ENCODE measurements around the gene P4HA2.
A peak's percentile ranks its signal among the peaks of the same experiment; 100 is the strongest.

Gene P4HA2

GRCh38 chr5:132228241-132229035 lies 785 bp upstream of the P4HA2 start:
- H3K4me1 ChIP-seq (ENCODE audit: control insufficient read depth in 1 of 2, insufficient read depth in 1 of 2, low read depth in 1 of 2, low read length in 1 of 2) = peaks cover 8 to 14% of the 10 kb centered on the region in 2 experiments
- no peaks in the 10 kb centered on the region for H3K9me3 ChIP-seq
- TF ChIP-seq, protein P1, sequence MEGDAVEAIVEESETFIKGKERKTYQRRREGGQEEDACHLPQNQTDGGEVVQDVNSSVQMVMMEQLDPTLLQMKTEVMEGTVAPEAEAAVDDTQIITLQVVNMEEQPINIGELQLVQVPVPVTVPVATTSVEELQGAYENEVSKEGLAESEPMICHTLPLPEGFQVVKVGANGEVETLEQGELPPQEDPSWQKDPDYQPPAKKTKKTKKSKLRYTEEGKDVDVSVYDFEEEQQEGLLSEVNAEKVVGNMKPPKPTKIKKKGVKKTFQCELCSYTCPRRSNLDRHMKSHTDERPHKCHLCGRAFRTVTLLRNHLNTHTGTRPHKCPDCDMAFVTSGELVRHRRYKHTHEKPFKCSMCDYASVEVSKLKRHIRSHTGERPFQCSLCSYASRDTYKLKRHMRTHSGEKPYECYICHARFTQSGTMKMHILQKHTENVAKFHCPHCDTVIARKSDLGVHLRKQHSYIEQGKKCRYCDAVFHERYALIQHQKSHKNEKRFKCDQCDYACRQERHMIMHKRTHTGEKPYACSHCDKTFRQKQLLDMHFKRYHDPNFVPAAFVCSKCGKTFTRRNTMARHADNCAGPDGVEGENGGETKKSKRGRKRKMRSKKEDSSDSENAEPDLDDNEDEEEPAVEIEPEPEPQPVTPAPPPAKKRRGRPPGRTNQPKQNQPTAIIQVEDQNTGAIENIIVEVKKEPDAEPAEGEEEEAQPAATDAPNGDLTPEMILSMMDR (IDR thresholded peaks at IDR 0.05) = no peak
- no peaks in the 10 kb centered on the region for H3K36me3 ChIP-seq
- H3K27ac ChIP-seq = no peak overlapping the region
- peaks cover 56% of the 10 kb centered on the region for H3K27me3 ChIP-seq
- H3K4me3 ChIP-seq (ENCODE audit: low read depth in 1 of 2, low read length in 1 of 2) = peak overlapping the region; percentile 52 to 71

DNA sequence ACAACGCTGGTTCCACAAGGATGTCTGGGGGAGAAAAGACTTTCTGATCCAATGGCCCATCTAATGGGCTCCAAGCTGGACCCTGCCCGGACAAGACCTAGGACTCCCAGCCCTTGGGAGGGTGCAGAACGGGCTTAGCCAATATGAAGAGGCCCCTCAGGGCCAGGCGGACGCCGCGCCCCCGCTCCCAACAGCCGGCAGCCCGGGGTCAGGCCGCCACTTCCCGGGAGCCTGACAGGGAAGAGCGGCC lies 493 bp downstream of the P4HA2 start:
- Histone ChIP-seq H3K9me3 (no peaks in the 10 kb centered on the region), H3K4me1 (ENCODE audit: control insufficient read depth in 1 of 2, insufficient read depth in 1 of 2, low read depth in 1 of 2, low read length in 1 of 2) (peaks cover 8 to 14% of the 10 kb centered on the region in 2 experiments), H3K27me3 (peaks cover 56% of the 10 kb centered on the region), H3K4me3 (ENCODE audit: low read depth in 1 of 2, low read length in 1 of 2) (peak overlapping the region; percentile 52 to 71), H3K27ac (no peak overlapping the region), H3K36me3 (no peaks in the 10 kb centered on the region)
- TF ChIP-seq, protein P1 (IDR thresholded peaks at IDR 0.05) = no peak

DNA sequence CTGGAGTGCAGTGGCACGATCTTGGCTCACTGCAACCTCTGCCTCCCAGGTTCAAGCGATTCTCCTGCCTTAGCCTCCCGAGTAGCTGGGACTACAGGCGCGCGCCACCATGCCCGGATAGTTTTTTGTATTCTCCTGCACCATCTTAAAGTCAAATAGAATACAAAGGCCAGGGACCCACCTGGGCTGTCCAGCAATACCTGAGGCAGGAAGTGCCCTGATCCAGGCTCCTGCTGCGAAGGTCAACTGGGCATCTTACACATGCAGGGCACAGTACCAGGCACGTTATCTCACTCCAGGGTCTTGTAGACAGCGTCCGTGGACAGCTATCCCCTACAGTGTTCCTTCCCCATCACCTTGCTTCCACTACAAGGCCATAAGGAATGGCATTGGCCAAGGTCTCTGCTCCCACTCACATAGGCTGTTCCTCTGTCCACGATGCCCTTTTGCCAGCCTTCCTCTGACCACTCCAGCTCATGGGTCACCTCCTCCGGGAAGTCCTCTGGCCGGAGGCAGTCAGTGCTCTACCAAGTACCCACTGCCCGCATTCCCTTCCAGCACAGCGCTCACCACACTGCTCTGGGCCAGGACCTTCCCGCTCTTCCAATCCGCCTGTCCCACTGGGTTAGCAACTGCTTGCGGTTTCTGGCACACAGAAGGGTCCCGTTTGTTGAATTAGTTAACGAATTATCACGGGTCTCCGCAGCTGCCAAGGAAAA lies 978 bp downstream of the P4HA2 start:
- Histone ChIP-seq H3K4me3 (ENCODE audit: low read depth in 1 of 2, low read length in 1 of 2) (peak overlapping the region; percentile 52 to 71), H3K27ac (no peak overlapping the region), H3K27me3 (peaks cover 56% of the 10 kb centered on the region), H3K4me1 (ENCODE audit: control insufficient read depth in 1 of 2, insufficient read depth in 1 of 2, low read depth in 1 of 2, low read length in 1 of 2) (peaks cover 8 to 14% of the 10 kb centered on the region in 2 experiments), H3K9me3 (no peaks in the 10 kb centered on the region), H3K36me3 (no peaks in the 10 kb centered on the region)
- TF ChIP-seq, protein P1 (IDR thresholded peaks at IDR 0.05) = no peak

DNA sequence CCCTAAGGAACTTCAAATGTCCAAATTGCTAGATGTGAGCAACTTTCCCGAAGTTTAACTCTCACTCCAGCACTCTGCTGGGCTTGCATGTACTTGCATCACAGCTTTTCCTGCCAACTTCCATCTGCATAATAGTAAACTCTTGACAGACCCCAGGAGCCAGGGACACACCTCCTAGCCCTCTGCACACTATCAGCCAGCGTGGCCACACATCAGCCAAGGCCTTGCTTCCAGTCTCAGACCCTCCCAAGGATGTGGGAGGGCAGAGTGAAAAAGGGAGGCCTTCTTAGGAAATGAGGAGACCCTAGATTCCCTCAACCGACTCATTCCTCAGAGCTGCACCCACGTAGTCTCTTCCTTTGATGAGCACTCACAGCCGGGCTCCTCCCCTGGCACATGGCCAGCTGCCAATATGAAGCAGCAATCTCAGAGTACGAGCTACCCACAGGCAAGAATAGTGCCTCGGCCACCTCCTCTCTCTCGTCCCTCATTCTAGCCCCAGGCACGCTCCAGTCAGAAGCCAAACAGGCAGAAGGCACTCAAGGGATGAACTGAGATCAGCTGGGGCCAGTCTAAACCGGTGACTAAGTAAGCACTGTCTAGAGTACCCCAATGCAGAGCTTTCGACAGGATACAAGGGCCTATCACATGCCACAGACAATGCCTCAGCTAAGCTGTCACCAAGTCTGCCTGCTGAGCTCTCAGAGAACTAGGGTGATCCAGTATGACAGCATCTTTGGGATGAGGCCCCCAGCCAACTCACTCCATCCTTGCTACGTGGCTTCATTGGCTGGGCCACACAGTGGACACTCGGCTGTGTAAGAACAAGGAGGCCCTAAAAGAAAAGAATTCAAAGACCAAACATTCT lies 2.3 kb downstream of the P4HA2 start:
- TF ChIP-seq, protein P1 (IDR thresholded peaks at IDR 0.05) = no peak
- Histone ChIP-seq H3K4me3 (ENCODE audit: low read depth in 1 of 2, low read length in 1 of 2) (no peak overlapping the region), H3K4me1 (ENCODE audit: control insufficient read depth in 1 of 2, insufficient read depth in 1 of 2, low read depth in 1 of 2, low read length in 1 of 2) (peaks cover 8 to 14% of the 10 kb centered on the region in 2 experiments), H3K27ac (no peak overlapping the region), H3K36me3 (no peaks in the 10 kb centered on the region), H3K9me3 (no peaks in the 10 kb centered on the region), H3K27me3 (peaks cover 54% of the 10 kb centered on the region)

- H3K4me3 ChIP-seq (ENCODE audit: low read depth in 1 of 2, low read length in 1 of 2) = no peak overlapping the region
- H3K27ac ChIP-seq = no peak overlapping the region
- H3K9me3 ChIP-seq = no peaks in the 10 kb centered on the region
- peaks cover 47% of the 10 kb centered on the region for H3K27me3 ChIP-seq
- H3K36me3 ChIP-seq = no peaks in the 10 kb centered on the region
- TF ChIP-seq, protein P1 (IDR thresholded peaks at IDR 0.05) = no peak
- peaks cover 8 to 14% of the 10 kb centered on the region in 2 experiments for H3K4me1 ChIP-seq (ENCODE audit: control insufficient read depth in 1 of 2, insufficient read depth in 1 of 2, low read depth in 1 of 2, low read length in 1 of 2)
These were observed 2.9 kb downstream of the P4HA2 start for GRCh38 chr5:132224716-132225115.
